ENCODE data around the gene BTN2A1.

DNA sequence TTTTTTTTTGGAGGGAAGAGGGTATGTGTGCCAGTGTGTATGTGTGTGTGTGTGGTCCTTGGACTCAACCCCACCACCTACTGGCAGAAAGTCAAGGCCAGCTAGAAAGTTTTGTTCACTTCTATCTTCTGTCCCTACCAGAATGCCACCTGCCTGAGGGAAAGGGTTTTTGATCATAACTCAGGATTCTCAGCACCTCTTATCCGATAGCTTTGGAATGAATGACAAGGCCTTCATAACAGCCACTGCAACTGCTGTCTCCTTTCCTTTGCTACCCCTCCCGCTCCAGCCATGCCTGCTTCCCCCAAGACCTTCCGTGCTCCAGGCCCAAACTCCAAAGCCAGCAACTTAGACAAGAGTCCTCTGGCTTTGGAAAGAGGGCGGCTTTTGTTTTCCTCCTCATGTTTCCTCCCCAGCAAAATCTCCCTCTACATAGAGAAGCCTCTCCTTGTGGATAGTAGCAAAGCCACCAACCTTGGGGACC, 37.0 kb upstream of the BTN2A1 start:
- TF ChIP-seq, protein P1, sequence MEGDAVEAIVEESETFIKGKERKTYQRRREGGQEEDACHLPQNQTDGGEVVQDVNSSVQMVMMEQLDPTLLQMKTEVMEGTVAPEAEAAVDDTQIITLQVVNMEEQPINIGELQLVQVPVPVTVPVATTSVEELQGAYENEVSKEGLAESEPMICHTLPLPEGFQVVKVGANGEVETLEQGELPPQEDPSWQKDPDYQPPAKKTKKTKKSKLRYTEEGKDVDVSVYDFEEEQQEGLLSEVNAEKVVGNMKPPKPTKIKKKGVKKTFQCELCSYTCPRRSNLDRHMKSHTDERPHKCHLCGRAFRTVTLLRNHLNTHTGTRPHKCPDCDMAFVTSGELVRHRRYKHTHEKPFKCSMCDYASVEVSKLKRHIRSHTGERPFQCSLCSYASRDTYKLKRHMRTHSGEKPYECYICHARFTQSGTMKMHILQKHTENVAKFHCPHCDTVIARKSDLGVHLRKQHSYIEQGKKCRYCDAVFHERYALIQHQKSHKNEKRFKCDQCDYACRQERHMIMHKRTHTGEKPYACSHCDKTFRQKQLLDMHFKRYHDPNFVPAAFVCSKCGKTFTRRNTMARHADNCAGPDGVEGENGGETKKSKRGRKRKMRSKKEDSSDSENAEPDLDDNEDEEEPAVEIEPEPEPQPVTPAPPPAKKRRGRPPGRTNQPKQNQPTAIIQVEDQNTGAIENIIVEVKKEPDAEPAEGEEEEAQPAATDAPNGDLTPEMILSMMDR (IDR thresholded peaks at IDR 0.05; ENCODE audit: low read depth, low read length) = peak; percentile 49
- no peak for TF ChIP-seq MYC (IDR thresholded peaks at IDR 0.05; ENCODE audit: low read depth, low read length)
- TF ChIP-seq POLR2A (IDR thresholded peaks at IDR 0.05; ENCODE audit: extremely low read depth, insufficient read length) = no peak
